Measurements from ENCODE around the gene SCAI.

DNA sequence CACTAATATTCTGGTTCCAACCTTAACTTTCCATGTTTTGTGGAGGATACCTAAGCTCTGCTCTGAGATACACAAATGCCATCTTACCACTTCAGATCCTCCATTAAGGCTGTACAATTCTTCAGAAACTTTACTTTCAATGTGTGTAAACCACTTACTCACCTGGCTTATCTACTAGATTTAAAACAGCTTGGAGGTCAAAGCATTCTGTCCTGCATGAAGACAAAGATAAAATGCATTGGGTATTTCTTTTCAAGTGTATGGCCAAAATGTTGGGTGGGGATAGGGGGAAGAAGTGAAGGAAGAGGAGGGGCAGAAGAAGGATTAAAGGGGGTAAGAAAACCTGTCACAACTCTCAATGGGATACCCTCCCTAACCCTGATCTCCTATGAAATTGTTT, 203.4 kb downstream of the SCAI start:
- TF ChIP-seq CTCF (IDR thresholded peaks at IDR 0.05) (no peak), ZFX (IDR thresholded peaks at IDR 0.05; ENCODE audit: borderline replicate concordance) (no peak)

Measured in 22Rv1 (cell line).